Peyer's patch (tissue), 4 donors: ENCODE results near the gene HS6ST1.

Source experiments
- CTCF ChIP-seq, 6 experiments: fragments of 450-650 bp in 4 of 6; fragments of 200-600 bp in 2 of 6; sonication (generic) in 1 of 6; IDR thresholded peaks; one replicate each; pipeline ENCODE4 v1.5.1; 2017 to 2019; ENCODE audit warnings: antibody characterized with exemption in 6 of 6, mild to moderate bottlenecking in 3 of 6, moderate library complexity in 1 of 6
- POLR2A ChIP-seq, 2 donors: fragments of 450-650 bp; IDR thresholded peaks; one replicate each; pipeline ENCODE4 v1.5.1; 2017; ENCODE audit warnings: antibody characterized with exemption in 2 of 2, mild to moderate bottlenecking in 2 of 2, moderate library complexity in 2 of 2

- TF ChIP-seq CTCF (IDR thresholded peaks at IDR 0.05) = no peak
- no peak for TF ChIP-seq POLR2A (IDR thresholded peaks at IDR 0.05)
Observed at GRCh38 chr2:128277961-128278681, 40.5 kb downstream of the HS6ST1 start.
